ENCODE results near the gene TFEB.

GRCh38 chr6:41728073-41728936 is 7.1 kb downstream of the TFEB start:
- TF ChIP-seq MAX (IDR thresholded peaks at IDR 0.05) (no peak), CREB1 (IDR thresholded peaks at IDR 0.05; ENCODE audit: low read depth) (no peak), ZBTB7A (IDR thresholded peaks at IDR 0.05; ENCODE audit: low read depth) (no peak), CEBPB (IDR thresholded peaks at IDR 0.05) (no peak), TEAD4 (IDR thresholded peaks at IDR 0.05) (no peak), EP300 (IDR thresholded peaks at IDR 0.05; ENCODE audit: borderline replicate concordance) (no peak), TAF1 (IDR thresholded peaks at IDR 0.05; ENCODE audit: low read depth) (no peak), REST (IDR thresholded peaks at IDR 0.05; ENCODE audit: low read depth) (no peak), YY1 (IDR thresholded peaks at IDR 0.05; ENCODE audit: low read depth) (no peak), RAD21 (IDR thresholded peaks at IDR 0.05; ENCODE audit: low read depth) (no peak)

Measured in Ishikawa (cell line).